GM19023 (cell line): ENCODE results near the gene TRPV5.
"Not testable (repeated sequence)": the region's sequence is repeated elsewhere in the genome, so short reads cannot be mapped to it uniquely, and the experiment has no call there.

Experiments
- ATAC-seq: cut with Tn5 transposase; IDR thresholded peaks from one replicate; pipeline ENCODE4 v1.9.1; 2021; ENCODE audit warnings: mild to moderate bottlenecking, moderate library complexity; ENCODE audit not compliant: unreplicated experiment

The TRPV5 gene

DNA sequence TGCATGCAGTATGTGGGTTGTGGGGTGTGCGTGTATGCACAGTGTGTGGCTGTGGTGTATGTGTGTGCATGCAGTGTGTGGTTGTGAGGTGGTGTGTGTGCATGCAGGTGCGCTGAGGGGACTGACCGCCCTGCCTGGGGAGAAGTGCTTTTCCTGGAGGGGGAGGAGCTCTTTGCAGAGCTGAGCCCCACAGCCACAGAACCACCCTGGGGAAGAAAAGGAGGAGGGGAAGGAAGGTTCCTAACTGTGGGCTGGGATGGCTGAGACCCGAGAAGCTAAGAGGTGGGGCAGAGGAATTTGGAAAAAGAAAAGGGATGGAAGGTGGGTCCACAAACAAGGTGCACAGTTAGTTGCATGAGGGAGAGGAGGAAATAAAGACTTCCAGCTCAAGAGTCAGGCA, at the start of gene TRPV5:
TSS of gene TRPV5 (minus strand) at position 123 of the 400 bp plus-strand sequence. CDS start 287 bp downstream, outside the sequence.
- no peak for ATAC-seq

DNA sequence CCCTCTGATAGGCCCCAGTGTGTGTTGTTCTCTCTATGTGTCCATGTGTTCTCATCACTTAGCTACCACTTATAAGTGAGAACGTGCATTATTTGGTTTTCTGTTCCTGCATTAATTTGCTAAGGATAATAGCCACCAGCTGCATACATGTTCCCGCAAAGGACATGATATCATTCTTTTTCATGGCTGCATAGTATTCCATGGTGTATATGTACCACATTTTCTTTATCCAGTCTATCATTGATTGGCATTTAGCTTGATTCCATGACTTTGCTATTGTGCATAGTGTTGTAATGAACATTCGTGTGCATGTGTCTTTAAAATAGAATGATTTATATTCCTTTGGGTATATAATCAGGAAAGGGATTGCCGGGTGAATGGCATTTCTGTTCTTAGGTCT, 44.9 kb upstream of the TRPV5 start:
- not testable (repeated sequence) for ATAC-seq

DNA sequence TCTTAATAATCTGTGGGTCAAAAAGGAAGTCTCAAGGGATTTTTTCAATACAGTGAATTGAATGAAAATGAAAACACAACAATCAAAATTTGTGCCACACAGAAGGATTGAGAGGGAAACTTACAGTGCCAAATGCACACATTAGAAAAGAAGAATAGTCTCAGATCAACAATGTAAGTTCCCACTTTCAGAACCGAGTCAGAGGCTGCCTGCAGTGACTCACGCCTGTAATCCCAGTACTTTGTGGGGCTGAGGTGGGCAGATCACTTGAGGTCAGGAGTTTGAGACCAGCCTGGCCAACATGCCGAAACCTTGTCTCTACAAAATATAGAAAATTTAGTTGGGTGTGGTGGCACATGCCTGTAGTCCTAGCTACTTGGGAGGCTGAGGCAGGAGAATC, 41.1 kb upstream of the TRPV5 start:
- ATAC-seq: no peak

DNA sequence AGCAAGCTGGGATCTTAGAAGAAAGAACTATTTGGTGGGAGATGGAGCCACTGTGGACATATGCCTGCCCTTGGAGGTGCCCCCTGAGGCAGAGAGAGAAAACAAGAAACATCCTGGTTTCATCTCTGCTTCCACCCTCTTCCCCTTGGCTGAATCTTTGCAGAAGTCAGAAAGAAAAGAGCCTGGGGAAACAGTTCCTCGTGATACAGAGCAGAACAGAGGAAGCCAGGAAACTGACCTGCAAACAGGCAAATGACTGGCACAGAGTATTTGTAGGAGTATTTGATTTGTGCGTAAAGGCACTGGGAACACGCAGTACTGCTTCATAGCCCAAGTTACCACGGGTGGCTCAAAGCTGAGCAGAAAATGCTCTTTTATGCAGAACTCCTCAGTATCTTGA, 35.6 kb upstream of the TRPV5 start:
- no peak for ATAC-seq

DNA sequence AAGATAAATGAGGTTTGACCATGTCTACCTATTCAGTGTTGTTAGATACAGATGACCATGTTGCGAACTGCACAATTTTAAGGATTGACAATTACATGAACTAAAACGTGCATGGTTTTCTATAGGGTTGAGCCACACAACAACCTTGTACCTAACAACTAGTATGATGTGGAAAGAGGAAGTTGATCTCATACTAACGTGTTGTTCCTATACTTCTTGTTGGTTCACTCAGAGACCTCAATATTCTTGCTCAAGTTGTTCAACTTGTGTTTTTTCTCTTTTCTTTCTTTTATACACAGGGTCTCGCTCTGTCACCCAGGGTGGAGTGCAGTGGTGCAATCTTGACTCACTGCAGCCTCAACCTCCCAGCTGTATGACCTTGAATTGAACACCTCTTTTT, 34.7 kb upstream of the TRPV5 start:
- no peak for ATAC-seq

DNA sequence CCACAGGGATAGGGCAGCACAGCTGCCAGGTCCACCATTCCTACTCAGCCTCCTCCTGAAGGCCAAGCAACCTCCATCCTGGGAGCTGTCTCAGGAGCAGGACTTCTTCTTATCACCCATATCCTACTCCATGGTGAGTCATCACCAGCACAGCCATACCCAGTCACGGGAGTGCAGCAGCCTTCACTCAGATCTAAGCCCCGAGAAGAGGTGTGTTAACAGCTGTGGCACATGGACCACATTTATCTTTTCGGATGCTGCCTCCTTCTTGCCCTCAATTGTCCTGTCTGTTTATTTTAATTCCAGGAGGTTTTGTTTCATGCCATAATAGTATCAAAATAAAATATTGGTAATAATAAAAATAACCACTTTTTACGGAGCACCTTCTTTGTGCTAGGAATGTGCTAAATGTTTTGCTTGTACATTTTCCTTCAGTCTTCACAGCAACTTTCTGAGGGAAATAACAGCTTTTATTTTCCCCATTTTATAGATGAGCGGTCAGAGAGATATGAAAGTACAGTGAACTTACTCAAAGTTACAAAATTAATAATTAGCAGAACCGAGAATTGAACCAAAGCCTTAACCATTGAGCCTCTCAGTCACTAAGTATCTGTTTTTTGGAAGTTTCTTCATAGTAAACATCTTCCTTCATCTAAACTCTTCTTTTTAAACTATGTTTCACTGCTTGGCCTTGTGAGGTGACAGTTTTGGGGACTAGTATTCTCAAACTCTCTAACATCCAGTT, 31.1 kb upstream of the TRPV5 start:
- no peak for ATAC-seq

DNA sequence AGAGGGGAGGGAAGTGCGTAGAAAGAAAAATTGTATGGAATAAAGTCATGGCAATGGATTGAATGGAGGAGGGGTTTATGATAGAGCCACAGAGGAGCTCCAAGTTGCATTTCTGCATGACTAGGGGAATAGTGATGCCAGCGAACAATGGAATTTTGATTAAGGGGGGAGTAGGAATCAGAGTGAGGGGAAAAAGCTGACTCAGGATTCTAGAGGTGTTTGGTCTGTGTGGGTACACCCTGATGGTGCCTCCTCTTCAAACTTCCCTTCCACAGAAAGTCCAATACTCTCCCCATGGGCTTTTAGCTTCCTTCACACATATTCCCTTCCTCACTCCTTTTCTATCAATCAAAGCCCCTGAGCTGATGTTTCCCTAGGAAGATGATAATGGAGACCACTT, 30.4 kb upstream of the TRPV5 start:
- ATAC-seq: no peak

DNA sequence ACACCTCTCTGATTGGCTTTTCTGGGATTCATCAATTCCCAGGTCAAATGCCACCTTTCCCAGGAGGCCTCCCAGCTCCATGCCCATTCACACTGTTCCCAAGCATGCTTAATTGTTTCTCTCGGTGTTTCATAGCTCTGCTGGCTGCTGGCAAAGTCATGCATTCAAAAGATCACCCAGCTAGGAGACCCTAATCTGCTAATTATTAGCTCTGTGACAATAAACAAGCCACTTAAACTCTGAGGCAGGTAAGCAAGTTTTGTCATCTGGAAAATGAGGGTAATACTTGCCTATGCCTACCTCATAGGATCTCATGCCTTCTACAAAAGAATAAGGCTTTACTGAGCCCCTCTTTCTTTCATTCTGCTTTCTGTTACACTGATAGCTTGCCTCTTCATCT, 29.4 kb upstream of the TRPV5 start:
- no peak for ATAC-seq

DNA sequence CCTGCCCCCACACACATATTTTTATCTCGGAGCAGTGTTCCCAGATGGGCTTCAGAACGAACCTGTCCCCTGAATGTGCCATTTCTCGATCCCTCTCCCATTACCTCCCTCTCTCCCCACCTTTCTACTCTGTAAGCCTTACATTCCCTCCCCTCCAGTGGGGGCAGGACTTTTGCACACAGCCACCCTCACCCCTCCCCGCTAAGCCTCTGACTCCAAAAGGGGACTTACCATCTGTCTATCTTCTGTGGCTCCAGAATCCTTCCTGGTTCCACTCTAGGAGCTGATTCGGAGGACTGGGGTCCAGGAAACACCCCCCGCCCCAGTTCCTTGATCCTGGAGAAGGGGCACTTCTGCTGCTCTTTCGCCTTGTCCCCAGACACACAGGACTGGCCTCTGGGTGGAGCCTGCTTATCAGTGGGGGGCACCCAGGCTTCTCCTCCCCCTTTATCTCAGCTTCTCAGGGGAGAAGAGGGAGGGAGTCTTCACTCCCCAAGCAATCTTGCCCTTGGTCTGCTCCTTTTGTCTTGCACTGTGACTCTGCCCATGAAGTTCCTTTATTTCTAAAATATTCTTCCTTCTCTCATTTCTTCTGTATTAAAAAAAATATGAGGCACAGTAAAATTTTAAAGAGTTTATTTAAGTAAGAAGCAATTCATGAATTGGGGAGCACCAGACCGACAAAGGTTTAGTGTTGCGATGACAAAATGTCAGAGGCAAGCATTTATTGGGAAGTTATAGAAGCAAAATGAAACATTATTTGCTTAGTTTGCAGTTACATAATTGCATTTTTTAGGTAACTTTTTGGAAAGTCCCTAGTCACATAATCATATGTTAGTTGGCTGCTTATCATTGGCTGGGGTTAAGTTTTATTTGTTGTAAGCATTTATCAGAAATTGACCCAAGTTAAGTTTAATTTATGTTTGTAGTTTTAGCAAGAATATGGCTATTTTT, 28.7 kb upstream of the TRPV5 start, which contains the start of gene KEL:
TSS of gene KEL (minus strand) at position 391 of the 954 bp plus-strand sequence. CDS start at position 234, 157 bp downstream.
- ATAC-seq: no peak

DNA sequence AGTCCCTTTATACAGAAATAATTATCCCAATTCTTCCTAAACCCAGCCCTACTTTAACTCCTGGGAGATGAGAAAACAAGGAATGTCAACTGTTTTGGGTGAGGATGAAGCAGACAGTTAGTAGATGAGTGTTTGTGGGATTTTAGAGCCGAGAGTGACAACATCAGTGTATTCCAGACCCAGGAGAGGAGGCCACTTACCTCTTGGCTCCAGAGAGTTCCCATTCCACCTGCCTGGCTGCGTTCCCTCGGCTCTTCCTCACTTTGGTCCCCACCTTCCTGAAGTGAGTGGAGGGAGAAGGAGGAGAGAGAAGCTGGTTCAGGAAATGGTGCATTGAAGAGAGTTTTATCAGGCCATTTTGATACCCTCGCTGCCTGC, 28.0 kb upstream of the TRPV5 start:
- no peak for ATAC-seq

DNA sequence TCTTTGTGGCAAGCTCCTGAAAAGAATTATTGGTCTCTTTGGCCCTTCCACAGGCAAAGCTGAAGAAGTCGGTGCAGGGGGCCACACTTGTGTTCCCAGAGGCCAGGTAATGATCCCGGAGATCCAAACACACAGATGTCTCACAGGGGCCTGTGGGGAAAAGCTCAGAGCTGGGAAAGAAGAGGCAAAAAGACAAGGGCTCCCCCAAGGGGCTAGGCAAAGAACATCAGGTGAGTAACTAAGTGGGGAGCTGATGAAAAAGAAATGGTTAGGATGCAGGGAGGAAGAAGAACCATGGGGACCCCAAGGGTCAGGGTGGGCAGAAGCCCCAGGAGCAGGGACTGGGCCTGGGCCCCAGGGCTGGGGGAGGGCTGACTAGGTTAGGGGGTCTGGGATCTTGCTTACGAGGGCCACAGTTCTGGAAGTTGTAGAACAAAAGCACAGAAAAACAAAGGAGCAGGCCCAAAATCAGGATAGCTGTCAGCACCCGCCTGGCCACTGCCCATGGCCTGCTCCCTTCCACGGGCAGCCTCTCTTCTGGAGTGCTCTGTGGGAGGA, 27.5 kb upstream of the TRPV5 start:
- ATAC-seq: no peak

DNA sequence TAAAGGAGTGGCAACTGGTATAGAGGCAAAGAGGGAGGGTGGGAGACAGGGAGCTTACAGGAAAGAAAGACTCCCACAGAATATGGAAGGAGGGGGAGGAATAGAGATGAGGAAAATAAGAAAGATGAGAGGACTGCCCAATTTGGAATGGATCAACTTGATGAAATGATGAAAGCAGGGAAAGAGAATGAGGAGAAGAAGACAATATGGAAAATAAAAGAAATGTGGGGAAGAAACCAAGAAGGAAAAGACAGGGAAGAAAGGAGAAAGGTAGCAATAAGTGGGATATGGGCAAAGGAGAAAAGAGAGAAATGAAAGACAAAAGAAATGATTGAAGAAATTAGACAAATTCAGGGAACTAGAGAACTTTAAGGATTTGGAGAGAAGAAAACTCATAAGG, 25.7 kb upstream of the TRPV5 start:
- no peak for ATAC-seq

DNA sequence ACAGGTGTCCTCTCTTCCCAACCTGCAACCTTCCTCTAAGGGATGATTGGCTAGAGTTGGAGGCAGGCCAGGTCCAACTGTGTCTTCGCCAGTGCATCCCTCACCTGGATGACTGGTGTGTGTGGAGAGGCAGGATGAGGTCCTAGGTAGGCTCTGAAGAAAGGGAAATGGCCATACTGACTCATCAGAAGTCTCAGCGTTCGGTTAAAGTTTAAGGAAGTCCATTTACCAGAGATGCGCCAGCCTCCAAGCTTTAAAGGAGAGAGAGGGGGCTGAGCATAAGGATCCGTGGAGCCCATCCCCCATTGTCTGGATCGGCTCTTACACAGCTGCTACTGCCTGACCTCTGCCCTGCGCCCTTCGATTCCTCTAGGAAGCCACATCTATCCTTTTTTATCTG, 24.2 kb upstream of the TRPV5 start:
- ATAC-seq: no peak

DNA sequence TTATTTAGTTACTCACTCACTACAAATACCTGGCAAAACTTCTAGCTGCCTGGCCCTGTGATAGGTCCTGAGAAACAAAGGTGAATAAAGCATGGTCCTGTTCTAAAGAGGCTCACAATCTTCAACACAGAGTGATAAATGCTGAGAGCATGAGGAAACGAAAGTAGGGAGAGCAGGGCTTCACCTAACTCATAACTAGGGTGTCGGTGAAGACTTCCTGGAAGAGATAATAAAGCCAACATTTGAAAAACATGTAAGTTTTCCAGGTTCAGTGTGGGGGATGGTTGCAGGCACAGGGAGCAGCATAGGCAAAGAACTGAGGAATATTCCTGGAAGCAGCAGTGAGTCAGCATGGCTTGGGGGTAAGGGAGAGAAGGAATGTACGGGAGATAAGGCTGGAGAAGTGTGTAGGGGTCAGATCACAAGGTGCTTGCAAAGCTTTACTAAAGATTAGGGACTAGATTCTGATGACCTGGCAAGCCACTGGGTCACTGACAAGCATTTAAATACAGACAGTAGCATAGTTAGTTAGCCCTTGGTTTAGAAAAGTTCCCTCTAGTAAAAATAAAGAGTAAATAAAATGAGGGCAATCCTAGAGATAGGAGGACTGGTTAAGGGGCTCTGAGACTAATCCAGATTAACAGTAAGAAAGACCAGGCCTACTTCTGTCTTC, 23.5 kb upstream of the TRPV5 start:
- ATAC-seq: no peak

DNA sequence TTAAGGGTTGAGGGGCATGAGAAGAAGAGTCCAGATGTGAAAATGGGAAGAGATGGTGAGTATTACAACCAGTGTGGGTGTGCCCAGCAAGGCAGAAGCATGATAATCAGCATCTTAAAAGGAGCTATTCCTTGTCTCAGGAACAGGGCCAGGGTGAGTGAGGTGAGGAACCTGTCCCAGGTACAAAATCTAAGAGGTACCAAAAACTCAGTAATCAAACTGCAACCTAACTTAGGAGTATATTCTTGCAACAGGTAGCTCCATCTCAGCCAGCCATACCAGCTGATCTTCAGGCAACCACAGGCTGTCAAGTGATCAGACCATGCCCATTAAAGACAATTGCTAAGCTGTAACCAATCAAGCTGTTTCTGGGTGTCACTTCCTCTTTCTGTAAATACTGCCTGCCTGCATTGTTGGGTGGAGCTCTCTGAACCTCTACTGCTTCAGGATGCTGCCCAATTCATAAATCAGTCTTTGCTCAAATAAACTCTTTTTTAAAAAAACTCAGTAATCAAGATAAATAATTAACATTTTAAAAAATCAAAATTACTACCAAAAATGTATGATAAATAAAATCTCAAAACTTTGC, 21.2 kb upstream of the TRPV5 start:
- ATAC-seq: no peak

DNA sequence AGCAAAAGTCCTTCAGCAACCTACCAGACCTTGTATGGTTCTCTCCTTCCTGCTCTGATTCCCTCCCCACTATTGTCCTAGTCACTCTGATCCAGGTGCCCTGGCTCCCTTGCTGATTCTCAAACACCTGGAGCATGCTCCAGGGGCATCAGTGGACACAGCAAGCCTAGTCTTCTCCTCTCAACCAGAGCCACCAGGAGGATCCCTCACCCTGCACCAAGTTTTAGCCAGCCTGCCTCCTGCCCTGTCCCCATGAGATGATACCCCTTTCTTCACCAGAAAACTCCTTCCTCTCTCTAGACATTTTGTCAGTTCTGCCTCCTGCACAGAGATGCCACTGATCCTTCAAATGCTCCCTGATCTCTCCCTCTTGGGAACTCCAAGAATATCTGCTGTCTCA, 16.7 kb upstream of the TRPV5 start:
- no peak for ATAC-seq

DNA sequence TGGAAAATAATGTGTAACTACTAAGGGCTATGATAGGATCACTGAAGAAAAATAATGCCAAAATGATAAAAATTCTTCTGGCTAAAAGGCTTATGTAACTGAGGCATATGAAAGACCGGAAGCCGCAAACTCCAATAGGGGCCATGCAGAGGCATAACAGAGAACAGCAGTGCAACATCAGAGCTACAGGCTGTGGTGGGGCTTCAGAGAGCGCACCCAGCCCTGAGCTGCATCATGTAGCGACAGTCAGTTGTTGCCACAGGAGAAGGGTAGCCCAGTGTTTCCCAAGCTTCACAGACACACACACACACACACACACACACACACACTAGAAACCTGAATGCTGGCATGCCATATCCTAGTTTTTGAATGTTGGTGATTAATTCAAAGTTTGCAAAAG, 15.1 kb upstream of the TRPV5 start:
- no peak for ATAC-seq

DNA sequence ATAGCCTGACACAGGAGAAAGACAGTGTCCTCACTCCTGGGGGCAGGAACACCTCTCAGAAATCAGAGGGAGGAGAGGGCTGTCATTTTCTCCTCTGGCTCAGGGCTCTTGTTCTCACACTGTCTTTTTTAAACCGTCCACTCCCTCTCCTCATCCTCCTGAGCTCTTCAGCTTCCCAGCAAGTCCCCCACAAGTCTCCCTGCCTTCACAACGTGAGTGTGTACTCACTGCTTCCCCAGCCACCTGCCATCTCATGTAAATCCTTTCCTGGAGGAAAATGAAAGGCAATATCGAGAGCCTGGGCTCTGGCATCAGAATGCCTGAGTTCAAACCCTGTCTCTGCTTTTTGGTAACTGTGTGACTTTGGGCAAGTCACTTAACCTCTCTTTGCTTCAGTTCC, 11.5 kb upstream of the TRPV5 start:
- ATAC-seq: no peak

DNA sequence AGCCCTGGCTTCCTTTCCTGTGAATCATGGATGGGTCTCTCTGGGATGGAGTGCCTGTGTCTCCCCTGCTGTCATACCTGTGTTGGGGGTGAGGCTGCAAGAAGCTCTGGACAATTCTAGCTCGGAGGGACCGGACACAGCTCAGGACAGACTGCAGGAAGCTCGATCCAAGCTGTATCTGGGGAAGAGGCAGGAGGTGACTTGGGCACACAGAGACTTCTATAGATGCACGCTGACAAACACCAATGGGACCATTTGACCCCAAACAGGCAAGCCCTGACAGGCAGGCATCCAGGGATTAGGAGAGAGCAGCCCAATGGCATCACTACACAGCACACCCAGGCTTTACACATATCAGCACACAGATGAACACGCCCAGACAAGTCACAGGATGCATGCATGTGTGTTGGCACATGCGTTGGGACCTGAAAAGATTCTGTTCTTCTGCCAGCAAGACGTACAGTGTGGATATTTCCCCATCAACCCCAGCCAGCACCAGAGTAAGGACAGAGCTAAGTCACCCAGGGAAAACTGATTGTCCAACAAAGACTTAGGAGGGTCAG, 10.2 kb upstream of the TRPV5 start:
- no peak for ATAC-seq

DNA sequence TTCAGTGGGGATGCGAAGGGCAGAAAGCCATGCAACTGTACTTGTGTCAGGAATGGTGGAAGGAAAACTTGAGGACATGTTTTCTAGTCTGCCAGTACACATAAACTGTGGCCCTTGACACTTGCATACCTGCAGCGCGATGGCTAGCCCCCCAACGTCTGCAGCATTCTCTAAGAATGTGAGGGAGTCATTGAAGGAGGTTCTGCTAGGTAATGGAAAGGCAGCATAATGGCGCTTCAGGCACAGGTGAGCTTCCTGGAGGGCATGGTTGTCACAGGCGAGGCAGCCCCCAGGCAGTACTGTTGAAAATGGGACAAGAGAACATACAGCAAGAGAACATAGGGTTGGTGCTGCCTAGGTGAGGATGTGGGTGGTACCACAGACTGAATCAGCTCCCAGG, 9.2 kb upstream of the TRPV5 start:
- ATAC-seq: no peak
